GM12891 (cell line): ENCODE results near the gene AFMID.

Source experiments
- POLR2A ChIP-seq: IDR thresholded peaks from 2 replicates; pipeline ENCODE4 v1.6.1; 2011; ENCODE audit warnings: low read depth, low read length, control low read depth
- POLR2AphosphoS5 ChIP-seq: IDR thresholded peaks from 2 replicates; pipeline ENCODE4 v1.6.1; 2011; ENCODE audit warnings: low read depth, low read length, control low read depth
- SPI1 ChIP-seq: IDR thresholded peaks from 2 replicates; pipeline ENCODE4 v1.6.1; 2011; ENCODE audit warnings: low read depth, low read length, control low read depth
- TAF1 ChIP-seq: IDR thresholded peaks from 2 replicates; pipeline ENCODE4 v1.6.1; 2011; ENCODE audit warnings: low read depth, low read length, control low read depth

GRCh38 chr17:78151514-78152008 is 35.6 kb upstream of the AFMID start:
- no peak for TF ChIP-seq POLR2A
- TF ChIP-seq TAF1, result no peak
- no peak for TF ChIP-seq POLR2AphosphoS5
- no peak for TF ChIP-seq SPI1
